Activated naive CD8-positive, alpha-beta T cell treated with anti-CD3 and anti-CD28 coated beads, Interleukin-2, amount 50 U/mL, for 16 hours (primary cell): Measurements from ENCODE around the gene ESF1.

ENCODE experiments used
- DNase-seq: peaks from one replicate; pipeline ENCODE4 v3.0.0-alpha.2; 2020; ENCODE audit warnings: low read depth, low spot score

Gene ESF1

GRCh38 chr20:13681248-13682125 is 103.2 kb downstream of the ESF1 start:
- DNase-seq, result no peak

GRCh38 chr20:13678944-13679343 is 105.8 kb downstream of the ESF1 start:
- DNase-seq, result no peak

- DNase-seq, result no peak
Observed at GRCh38 chr20:13677241-13677640, 107.5 kb downstream of the ESF1 start.

- DNase-seq, result no peak
Observed at GRCh38 chr20:13676682-13677081, 108.0 kb downstream of the ESF1 start.

- no peak for DNase-seq
Observed at GRCh38 chr20:13672690-13673089, 112.0 kb downstream of the ESF1 start.

- DNase-seq, result no peak
Observed at GRCh38 chr20:13671916-13672378, 112.8 kb downstream of the ESF1 start.

- no peak for DNase-seq
Observed at GRCh38 chr20:13671512-13671911, 113.2 kb downstream of the ESF1 start.

GRCh38 chr20:13670160-13670559 is 114.6 kb downstream of the ESF1 start:
- no peak for DNase-seq

- DNase-seq, result no peak
Observed at GRCh38 chr20:13665709-13666395, 118.9 kb downstream of the ESF1 start.
